ENCODE results near the gene PABPN1.

Gene PABPN1

DNA sequence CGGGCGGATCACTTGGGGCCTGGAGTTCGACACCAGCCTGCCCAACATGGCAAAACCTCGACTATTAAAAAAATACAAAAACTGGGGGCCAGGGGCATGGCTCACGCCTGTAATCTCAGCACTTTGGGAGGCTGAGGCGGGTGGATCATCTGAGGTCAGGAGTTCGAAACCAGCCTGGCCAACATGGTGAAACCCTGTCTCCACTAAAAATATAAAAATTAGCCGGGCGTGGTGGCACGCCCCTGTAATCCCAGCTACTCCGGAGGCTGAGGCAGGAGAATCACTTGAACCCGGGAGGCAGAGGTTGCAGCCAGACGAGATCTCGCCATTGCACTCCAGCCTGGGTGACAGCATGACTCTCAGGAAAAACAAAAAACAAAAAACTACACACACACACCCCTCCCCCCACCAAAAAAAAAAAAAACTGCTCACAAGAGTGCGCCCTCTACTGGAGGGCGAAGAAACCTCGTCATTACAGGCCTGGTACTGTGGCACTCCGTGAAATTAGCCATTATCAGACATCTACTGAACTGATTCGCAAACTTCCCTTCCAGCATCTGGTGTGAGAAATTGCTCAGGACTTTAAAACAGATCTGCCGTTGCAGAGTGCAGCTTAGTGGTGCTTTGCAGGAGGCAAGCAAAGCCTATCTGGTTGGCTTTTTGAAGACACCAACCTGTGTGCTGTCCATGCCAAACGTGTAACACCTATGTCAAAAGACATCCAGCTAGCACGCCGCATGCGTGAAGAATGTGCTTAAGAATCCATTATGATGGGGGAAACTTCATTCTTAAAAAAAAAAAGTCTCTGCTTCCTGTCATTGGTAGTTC, 26.3 kb upstream of the PABPN1 start:
- H3K9me3 ChIP-seq, result no peaks in the 10 kb centered on the region
- TF ChIP-seq, protein P1, sequence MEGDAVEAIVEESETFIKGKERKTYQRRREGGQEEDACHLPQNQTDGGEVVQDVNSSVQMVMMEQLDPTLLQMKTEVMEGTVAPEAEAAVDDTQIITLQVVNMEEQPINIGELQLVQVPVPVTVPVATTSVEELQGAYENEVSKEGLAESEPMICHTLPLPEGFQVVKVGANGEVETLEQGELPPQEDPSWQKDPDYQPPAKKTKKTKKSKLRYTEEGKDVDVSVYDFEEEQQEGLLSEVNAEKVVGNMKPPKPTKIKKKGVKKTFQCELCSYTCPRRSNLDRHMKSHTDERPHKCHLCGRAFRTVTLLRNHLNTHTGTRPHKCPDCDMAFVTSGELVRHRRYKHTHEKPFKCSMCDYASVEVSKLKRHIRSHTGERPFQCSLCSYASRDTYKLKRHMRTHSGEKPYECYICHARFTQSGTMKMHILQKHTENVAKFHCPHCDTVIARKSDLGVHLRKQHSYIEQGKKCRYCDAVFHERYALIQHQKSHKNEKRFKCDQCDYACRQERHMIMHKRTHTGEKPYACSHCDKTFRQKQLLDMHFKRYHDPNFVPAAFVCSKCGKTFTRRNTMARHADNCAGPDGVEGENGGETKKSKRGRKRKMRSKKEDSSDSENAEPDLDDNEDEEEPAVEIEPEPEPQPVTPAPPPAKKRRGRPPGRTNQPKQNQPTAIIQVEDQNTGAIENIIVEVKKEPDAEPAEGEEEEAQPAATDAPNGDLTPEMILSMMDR (IDR thresholded peaks at IDR 0.05), result peak; percentile 71
- peak overlapping the region; percentile 43 for H3K27ac ChIP-seq
- peaks cover 16% of the 10 kb centered on the region for H3K36me3 ChIP-seq
- peaks cover 12 to 31% of the 10 kb centered on the region in 2 experiments for H3K4me1 ChIP-seq (ENCODE audit: control insufficient read depth in 1 of 2, insufficient read depth in 1 of 2, low read depth in 1 of 2, low read length in 1 of 2)
- H3K4me3 ChIP-seq (ENCODE audit: low read depth in 1 of 2, low read length in 1 of 2), result peak overlapping the region in 1 of 2 experiments; percentile 21
- no peaks in the 10 kb centered on the region for H3K27me3 ChIP-seq

DNA sequence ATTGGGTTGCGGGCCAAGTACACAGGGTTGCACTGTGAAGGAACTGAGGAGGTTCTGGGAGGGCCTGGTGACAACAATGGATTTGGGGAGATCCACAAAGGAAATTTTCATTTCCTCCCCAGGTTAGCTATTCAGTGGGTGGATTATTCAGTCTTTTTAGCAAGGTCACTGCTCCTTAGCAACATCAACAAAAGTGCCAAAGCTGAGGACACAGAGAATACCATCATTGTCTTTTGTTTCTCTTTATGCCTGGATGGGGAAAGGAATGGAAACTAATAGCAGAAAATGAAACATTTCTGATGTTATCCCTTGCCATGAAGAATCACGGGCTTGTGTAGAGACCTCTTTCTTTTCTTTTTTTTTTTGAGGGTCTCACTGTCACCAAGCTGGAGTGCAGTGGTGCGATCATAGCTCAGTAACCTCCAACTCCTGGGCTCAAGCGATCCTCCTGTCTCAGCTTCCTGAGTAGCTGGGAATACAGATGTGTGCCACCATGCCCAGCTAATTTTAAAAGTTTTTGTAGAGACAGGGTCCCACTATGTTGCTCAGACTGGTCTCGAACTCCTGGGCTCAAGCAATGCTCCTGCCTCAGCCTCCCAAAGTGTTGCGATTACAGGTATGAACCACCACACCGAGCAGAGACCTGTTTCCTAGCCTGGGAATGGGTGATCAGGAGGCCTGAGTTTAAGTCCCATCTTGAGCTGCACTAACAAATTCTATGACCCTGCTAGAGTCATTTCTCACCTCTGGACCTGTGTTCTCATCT, 25.1 kb upstream of the PABPN1 start:
- H3K4me1 ChIP-seq (ENCODE audit: control insufficient read depth in 1 of 2, insufficient read depth in 1 of 2, low read depth in 1 of 2, low read length in 1 of 2), result peaks cover 22 to 41% of the 10 kb centered on the region in 2 experiments
- H3K36me3 ChIP-seq, result peaks cover 16% of the 10 kb centered on the region
- H3K9me3 ChIP-seq, result no peaks in the 10 kb centered on the region
- no peaks in the 10 kb centered on the region for H3K27me3 ChIP-seq
- peak overlapping the region; percentile 43 for H3K27ac ChIP-seq
- TF ChIP-seq, protein P1 (IDR thresholded peaks at IDR 0.05), result no peak
- no peak overlapping the region for H3K4me3 ChIP-seq (ENCODE audit: low read depth in 1 of 2, low read length in 1 of 2)

DNA sequence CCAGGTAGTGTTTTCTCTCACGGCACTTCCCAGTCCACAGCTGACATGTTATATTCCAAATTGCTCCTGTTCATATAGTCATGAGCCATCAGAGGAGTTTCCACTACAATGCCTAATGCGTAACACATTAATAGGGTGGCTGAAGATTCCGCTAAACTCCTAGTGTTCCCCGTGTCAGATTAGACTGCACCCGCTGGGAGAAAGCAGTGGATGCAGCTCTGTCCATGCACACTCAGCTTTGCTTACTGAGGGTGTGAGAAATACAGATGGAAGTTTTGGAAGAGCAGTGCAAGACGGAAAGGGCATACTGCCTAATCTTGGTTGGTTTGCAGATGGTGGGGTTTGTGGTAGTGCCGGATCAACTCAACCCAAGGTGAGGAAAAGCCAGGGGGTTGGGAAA, 24.2 kb upstream of the PABPN1 start:
- Histone ChIP-seq H3K4me3 (ENCODE audit: low read depth in 1 of 2, low read length in 1 of 2) (no peak overlapping the region), H3K27me3 (no peaks in the 10 kb centered on the region), H3K27ac (no peak overlapping the region), H3K36me3 (peaks cover 16% of the 10 kb centered on the region), H3K4me1 (ENCODE audit: control insufficient read depth in 1 of 2, insufficient read depth in 1 of 2, low read depth in 1 of 2, low read length in 1 of 2) (peaks cover 22 to 44% of the 10 kb centered on the region in 2 experiments), H3K9me3 (no peaks in the 10 kb centered on the region)
- TF ChIP-seq, protein P1 (IDR thresholded peaks at IDR 0.05), result no peak

DNA sequence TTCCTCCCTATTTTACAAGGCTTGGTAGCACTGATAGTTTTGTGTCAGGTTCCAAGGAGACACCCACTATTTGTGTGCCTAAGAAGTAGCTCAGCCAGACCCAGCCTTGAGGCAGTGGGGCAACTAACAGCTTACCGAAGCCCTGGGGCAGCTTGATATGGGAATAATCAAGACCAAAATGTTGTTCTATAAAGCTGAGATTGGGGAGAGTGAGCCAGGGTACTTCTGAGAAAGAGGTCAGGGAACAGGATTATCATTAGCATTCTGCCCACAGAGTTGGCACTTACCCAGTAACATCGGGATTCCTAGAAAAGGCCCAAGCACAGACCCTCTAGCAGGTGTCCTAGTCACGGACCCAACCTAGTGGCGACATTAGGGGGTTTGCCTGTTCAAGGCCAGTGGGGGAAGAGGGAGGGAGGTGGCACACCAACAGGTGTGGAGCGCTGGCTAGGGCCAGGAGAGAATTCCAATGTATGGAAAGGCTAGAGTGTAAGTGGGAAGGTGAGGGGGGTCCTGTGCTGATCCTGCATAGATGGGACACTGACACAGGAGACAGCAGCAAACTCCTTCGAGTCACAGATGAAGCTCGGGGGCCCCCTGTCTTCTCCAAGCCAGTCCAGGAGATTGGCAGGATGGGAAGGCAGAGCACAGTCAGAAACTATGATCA, 23.5 kb upstream of the PABPN1 start:
- H3K4me1 ChIP-seq (ENCODE audit: control insufficient read depth in 1 of 2, insufficient read depth in 1 of 2, low read depth in 1 of 2, low read length in 1 of 2), result peaks cover 23 to 48% of the 10 kb centered on the region in 2 experiments
- TF ChIP-seq, protein P1 (IDR thresholded peaks at IDR 0.05), result no peak
- no peak overlapping the region for H3K4me3 ChIP-seq (ENCODE audit: low read depth in 1 of 2, low read length in 1 of 2)
- H3K27me3 ChIP-seq, result no peaks in the 10 kb centered on the region
- H3K27ac ChIP-seq, result peak overlapping the region; percentile 44
- peaks cover 16% of the 10 kb centered on the region for H3K36me3 ChIP-seq
- no peaks in the 10 kb centered on the region for H3K9me3 ChIP-seq

DNA sequence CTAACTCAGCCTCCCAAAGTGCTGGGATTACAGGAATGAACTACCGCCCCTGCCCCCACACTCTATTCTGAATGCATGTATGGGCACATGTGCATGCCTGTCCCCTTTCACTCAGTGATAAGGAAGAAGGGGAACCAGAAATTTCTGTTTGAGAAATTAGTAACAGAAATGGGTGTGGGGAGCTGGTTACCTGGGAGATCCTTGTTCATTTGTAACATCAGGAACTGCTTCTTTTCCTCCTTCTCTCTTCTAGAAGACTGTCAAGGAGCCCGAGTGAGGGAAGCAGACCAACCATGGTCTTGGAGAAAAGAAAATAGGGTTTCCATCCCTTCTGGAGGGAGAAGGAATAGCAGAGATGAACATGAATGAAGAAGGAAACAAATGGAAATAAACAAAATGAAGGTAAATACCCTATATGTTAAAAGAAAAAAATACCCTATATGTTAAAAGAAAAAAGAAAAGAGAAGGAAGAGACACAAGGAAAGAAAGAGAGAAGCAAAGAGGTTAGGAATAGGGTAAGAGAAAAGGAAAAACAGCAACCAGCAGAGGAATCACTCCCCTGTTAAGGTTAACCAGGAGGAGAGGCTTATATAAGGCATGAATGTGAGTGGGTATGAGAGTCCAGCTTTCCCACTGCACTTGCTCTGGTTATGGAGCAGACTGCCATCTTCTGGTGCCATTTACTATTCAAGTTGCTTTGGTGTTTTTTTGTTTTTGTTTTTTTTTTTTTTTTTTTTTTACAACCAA, 21.9 kb upstream of the PABPN1 start:
- H3K4me1 ChIP-seq (ENCODE audit: control insufficient read depth in 1 of 2, insufficient read depth in 1 of 2, low read depth in 1 of 2, low read length in 1 of 2), result peaks cover 24 to 49% of the 10 kb centered on the region in 2 experiments
- H3K9me3 ChIP-seq, result no peaks in the 10 kb centered on the region
- peak overlapping the region; percentile 44 for H3K27ac ChIP-seq
- peaks cover 16% of the 10 kb centered on the region for H3K36me3 ChIP-seq
- no peaks in the 10 kb centered on the region for H3K27me3 ChIP-seq
- TF ChIP-seq, protein P1 (IDR thresholded peaks at IDR 0.05), result no peak
- H3K4me3 ChIP-seq (ENCODE audit: low read depth in 1 of 2, low read length in 1 of 2), result no peak overlapping the region
